NCI-H226 (cell line): ENCODE measurements around the gene SFT2D3.

Source experiments
- DNase-seq: peaks from one replicate; pipeline ENCODE4 v3.0.0-alpha.2; 2015

SFT2D3 gene

GRCh38 chr2:127683056-127683455 is 18.2 kb upstream of the SFT2D3 start:
- no peak for DNase-seq

GRCh38 chr2:127683757-127684156 is 17.5 kb upstream of the SFT2D3 start:
- DNase-seq: no peak

- no peak for DNase-seq
Observed at GRCh38 chr2:127685410-127686080, 15.8 kb upstream of the SFT2D3 start.

- DNase-seq: no peak
Observed at GRCh38 chr2:127688405-127688804, 12.9 kb upstream of the SFT2D3 start.

GRCh38 chr2:127690696-127691095 is 10.6 kb upstream of the SFT2D3 start:
- DNase-seq: no peak

GRCh38 chr2:127694986-127695385 is 6.3 kb upstream of the SFT2D3 start:
- DNase-seq: no peak

- DNase-seq: no peak
Observed at GRCh38 chr2:127695491-127696472, 5.5 kb upstream of the SFT2D3 start.

GRCh38 chr2:127697482-127698180 is 3.7 kb upstream of the SFT2D3 start:
- DNase-seq: no peak

- DNase-seq: no peak
Observed at GRCh38 chr2:127698553-127699355, 2.5 kb upstream of the SFT2D3 start.

GRCh38 chr2:127700527-127701192 is 637 bp upstream of the SFT2D3 start:
- no peak for DNase-seq

GRCh38 chr2:127701651-127702394 is 526 bp downstream of the SFT2D3 start:
- DNase-seq: peak; percentile 67

- DNase-seq: no peak
Observed at GRCh38 chr2:127702395-127703009, 1.2 kb downstream of the SFT2D3 start.

GRCh38 chr2:127703282-127703681 is 2.0 kb downstream of the SFT2D3 start:
- DNase-seq: no peak

GRCh38 chr2:127704641-127705390 is 3.5 kb downstream of the SFT2D3 start:
- no peak for DNase-seq

GRCh38 chr2:127705391-127706065 is 4.2 kb downstream of the SFT2D3 start:
- DNase-seq: no peak

- DNase-seq: no peak
Observed at GRCh38 chr2:127706215-127706990, 5.1 kb downstream of the SFT2D3 start.

- DNase-seq: no peak
Observed at GRCh38 chr2:127707890-127708648, 6.8 kb downstream of the SFT2D3 start.

GRCh38 chr2:127709336-127709735 is 8.0 kb downstream of the SFT2D3 start:
- DNase-seq: no peak
